ENCODE data around the gene TMEM253.

- no peak for TF ChIP-seq POLR2A (IDR thresholded peaks at IDR 0.05; ENCODE audit: low read length)
- no peak for TF ChIP-seq GATA1 (IDR thresholded peaks at IDR 0.05; ENCODE audit: low read depth, low read length)
These were observed 28.0 kb upstream of the TMEM253 start for GRCh38 chr14:21072781-21073339.
